Stimulated activated CD4-positive, alpha-beta T cell treated with anti-CD3 and anti-CD28 coated beads, Interleukin-1b, Interleukin-23, amount 100 ng/mL, for 1 hour (primary cell): ENCODE measurements around the gene IRF7.
"Not testable (repeated sequence)": the region's sequence is repeated elsewhere in the genome, so short reads cannot be mapped to it uniquely, and the experiment has no call there.

ENCODE experiments used
- DNase-seq, 2 donors: peaks; one replicate each; pipeline ENCODE4 v3.0.0-alpha.2; 2020; ENCODE audit warnings: low read depth in 2 of 2

IRF7 gene

GRCh38 chr11:581342-581741 lies 34.4 kb downstream of the IRF7 start:
- DNase-seq, result no peak

DNA sequence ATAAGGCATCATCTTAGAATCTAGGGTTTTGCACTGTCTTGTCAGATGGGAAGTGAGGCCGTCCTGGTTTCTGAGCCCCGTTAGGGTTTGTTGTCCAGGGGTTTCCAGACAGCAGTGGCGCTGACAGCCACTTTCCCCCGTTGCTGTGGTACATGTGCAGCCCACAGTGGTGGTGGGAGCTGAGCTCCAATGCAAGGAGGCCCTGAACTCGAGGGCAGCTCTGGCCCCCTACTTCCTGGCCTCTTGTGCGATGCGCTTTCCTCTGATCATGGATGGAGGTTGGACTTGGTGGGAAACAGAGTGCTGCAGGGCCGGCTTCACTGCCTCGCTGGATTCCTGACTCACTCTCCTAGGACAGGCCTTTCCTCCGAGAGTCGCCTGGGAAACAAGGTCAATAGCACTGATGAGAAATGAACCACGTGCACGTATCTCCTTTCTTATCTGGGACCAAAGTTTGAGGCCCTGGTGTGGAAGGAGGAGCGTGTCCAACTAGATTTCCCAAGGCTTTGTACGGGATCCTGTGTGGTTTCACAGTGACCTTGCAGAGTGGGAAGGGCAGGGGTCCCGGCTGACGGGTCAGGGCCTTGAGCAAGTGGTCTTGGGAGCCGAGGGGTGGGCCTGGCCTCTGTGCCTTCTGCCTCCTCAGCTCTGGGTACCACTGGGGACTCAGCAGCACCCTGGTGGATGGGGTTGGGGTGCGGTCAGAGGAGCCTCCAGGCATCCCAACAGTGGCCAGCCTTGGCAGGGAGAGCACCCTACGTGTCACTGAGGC lies 35.7 kb downstream of the IRF7 start:
- DNase-seq, result no peak

DNA sequence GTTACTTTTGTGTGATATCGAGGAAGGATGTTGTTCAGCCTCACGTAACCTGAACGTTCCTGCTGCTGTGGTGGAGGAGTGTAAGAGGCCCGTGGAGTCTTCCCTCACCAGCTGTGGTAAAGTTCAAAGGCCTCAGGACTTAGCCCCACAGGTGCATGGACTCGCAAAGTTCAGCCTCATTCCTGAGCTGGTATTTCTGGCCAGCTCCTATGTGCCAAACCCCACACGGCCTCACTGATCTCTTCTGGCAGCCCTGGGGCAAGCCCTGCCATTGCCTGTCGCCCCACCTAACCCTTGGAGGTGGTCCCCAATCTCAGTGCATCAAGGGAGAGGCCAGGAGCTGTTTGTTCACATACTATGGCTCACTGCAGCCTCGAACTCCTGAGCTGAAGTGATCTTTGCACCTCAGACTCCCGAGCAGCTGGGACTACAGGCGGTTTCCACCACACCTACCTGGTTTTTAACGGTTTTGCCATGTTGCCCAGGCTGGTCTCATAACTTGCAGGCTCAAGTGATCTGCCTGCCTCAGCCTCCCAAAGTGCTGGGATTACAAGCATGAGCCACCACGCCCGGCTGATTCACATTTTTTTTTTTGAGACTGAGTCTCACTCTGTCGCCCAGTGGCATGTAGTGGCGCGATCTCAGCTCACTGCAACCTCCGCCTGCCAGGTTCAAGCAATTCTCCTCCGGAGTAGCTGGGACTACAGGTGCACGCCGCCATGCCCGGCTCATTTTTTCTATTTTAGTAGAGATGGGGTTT lies 37.3 kb downstream of the IRF7 start:
- DNase-seq, result no peak

DNA sequence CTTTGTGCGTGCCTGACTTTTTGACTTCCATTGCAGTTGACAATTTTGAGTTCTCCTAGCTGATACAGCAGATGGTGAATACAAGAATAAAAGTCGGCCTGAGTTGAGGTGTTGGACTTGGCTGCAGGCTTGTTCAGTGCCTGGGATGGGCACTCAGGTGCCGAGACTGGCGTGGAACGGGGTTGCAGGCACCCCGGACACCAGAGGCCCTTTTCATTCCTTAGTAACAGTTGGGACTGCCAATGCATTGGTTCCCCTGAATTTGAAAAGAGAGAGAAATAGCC lies 38.2 kb downstream of the IRF7 start:
- no peak for DNase-seq

DNA sequence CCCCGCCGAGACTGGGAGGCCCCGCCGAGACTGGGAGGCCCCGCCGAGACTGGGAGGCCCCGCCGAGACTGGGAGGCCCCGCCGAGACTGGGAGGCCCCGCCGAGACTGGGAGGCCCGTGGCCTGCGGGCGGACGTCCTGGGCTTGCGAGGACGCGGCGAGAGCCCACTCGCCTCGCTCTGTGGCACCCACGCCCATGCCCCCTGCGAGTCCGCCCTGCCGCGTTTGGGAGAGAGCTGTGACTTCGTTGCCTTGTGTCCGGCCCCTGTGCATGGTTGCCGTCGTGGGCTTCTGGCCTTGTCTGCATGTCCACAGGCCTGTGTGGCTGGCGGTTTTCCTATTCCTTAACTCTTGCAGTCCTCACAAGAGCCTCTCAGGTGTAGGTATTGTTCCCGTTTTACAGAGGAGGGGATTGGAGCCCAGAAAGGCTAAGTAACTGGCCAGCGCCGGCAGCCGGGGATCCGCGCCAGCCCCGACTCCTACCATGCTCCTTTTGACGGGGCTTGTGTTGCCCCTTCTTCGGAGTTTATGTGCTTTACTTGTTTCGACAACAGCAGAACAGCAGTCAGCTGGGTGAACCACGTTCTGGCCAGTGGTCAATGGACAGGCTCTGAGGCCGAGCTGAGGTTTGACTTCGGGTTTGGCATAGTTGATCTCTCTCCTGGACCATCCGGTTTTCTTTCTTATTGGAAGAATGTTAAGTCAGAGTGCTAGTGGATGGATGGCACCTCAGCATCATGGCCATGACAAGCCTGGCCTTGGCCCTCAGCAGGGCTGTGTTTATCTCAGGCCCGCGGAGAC lies 38.7 kb downstream of the IRF7 start:
- DNase-seq, result no peak

DNA sequence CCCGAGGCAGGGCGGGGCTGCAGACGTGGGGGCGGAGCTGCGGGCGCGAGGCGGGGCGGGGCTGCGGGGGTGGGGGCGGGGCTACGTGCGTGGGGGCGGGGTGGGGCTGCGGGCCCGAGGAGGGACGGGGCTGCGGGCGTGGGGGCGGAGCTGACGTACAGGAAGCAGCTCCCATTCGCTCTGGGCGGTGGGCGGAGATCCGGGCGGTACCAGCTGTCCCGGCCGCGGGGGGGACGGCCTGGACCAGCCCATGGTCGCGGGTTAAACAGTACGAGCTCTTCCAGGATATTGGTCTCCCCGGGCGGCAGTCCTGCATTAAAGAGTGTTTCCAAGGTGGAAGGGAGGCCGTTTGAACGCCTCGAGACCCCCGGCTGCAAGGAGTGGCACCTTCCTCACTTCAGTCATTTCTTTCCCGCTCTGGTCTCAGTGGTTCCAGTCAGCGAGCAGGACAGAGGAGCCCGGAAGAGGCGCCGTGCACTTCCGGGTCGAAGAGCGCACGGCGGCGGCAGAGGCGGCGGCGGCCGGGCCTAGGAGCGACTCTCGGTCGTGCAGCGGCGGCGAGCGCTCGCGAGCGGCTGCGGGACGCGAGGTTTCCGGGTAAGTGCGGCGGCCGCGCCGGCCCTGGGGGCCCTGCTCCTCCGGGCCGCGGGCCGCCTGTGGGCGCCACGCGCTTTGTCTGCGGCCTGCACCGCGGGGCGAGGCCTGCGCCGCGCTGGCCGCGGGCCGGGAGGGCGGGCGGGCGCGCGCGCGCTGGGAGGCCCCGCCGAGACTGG lies 39.6 kb downstream of the IRF7 start, which contains the start of gene PHRF1:
PHRF1 (plus strand) TSS at position 475 of the 773 bp plus-strand sequence. CDS start 5,043 bp downstream, outside the sequence.
- DNase-seq, result peak; percentile 88 to 95

DNA sequence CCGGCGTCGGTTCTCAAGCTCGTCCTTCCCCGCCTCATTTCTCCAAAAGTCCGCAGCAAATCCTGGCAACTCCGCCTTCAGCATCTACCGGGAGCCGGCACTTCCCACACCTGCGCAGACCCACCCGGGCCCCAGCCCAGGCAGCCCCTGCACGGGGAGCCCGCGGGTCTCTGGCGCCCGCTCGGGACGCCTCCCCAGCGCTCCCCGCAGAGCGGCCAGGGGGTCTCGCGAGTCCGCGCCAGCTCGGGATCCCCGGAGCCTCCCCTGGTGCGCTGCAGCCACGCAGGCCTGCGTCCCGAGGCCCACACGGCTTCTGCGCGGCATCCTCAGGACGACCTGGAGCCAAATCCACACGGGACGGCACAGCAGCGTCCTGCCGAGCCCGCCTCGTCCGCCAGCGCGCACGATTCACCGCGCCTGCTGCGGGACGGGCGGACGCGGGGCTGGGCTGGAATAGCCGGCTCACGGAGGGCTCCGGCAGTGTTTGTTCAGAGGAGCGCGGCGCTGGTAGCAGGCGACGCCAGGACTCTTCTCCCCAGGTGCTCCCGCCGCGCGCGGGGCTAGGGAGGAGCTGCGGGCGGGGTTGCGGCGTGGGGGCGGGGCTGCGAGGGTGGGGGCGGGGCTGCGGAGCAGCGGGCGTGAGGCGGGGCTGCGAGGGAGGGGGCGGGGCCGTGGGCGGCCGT lies 40.3 kb downstream of the IRF7 start:
- DNase-seq, result no peak

- no peak for DNase-seq
These were observed 41.0 kb downstream of the IRF7 start for GRCh38 chr11:574632-575312.

DNA sequence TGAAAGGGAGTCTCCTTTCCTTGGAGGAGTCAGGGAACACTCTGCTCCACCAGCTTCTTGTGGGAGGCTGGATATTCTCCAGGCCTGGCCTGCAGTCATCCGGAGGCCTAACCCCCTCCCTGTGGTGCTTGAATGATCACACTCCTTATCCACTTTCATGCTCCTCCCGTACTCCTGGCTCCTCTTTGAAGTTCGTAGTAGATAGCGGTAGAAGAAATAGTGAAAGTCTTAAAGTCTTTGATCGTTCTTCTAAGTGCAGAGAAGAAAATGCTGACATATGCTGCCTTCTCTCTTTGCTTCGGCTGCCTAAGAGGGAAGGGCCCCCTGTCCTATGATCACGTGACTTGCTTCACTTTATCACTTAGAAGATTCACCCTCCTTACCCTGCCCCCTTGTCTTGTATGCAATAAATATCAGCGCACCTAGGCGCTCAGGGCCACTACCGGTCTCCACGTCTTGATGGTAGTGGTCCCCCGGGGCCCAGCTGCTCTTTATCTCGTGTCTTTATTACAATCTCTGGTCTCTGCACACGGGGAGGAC lies 41.6 kb downstream of the IRF7 start:
- DNase-seq, result not testable (repeated sequence)

DNA sequence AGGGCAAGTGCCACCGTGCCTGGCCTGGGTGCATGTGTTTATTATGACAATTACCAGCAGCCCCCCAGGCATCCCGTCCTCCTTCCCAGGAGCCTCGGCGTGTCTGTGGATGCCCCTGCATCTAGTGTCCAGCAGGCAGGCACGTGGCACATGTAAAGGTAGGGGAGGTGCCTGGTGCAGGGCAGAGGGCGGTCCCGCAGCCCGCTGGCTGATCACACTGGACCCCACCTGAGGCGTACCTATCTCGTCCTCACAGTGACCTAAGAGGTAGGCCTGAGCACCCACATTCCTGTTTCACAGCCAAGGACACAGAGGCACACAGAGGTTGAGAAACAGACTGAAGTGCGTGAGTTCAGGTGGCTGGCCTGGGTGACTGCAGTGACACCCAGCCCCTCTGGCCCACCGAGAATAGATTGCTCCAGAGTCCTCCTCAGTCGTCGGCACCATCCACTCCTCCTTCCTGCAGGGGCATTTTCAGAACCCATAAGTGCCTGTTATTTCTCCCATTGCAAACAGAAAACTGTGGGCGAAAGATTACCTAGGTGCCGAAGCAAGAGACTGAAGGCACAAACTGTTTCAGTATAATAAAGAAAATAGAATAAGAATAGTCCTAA lies 42.5 kb downstream of the IRF7 start:
- DNase-seq, result no peak

DNA sequence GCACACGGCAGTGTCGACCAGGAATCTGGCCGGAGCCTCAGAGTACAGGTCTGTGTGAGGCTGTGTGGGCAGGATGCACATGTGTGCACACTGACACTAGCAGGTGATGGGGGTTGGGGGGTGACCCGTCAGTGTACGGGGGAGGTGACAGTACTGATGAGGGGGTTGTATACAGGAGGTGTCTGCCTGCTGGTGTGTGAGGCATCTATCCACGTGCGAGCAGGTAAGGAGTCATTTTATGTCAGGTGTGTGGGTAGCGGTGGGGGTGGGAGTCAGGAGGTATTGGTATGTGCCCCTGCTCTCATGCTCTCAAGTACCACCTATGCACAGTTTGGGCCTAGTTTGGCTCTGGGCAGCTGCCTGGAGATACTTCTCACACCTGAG lies 44.0 kb downstream of the IRF7 start:
- DNase-seq, result no peak

DNA sequence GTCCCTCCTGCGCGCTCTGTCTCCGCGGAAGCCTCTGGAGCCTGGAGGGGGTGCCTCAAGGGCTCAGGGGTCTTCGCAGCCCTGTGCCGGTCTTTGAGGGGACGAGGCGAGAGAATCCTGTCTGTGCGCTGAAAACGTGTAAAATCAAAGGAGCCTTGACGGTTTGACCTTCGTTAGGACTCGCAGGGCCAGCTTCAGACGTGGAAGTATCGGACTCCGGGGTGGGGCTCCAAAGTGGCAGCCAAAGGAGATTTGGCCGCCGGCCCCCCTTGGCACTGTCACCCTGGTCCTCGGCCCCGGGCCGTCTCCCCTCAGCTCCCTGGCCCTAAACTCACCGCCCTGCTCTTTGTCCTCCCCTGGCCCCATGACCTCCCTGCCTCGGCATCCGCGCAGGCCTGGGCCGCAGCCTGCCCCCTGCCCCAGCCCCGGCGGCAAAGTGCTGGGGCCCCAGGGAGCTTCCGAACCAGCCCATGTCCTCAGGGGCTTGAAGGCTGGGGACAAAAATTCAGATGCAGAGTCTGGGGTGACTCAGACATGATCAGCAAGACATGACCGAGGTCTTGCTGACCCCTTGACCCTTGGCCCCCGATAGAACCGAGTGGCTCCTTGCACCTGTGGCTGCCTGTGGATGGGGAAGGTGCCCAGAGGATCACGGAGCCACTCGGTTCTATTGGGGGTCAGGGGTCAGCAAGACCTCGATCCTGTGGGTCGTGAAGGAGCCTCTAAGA lies 46.4 kb downstream of the IRF7 start:
- no peak for DNase-seq

DNA sequence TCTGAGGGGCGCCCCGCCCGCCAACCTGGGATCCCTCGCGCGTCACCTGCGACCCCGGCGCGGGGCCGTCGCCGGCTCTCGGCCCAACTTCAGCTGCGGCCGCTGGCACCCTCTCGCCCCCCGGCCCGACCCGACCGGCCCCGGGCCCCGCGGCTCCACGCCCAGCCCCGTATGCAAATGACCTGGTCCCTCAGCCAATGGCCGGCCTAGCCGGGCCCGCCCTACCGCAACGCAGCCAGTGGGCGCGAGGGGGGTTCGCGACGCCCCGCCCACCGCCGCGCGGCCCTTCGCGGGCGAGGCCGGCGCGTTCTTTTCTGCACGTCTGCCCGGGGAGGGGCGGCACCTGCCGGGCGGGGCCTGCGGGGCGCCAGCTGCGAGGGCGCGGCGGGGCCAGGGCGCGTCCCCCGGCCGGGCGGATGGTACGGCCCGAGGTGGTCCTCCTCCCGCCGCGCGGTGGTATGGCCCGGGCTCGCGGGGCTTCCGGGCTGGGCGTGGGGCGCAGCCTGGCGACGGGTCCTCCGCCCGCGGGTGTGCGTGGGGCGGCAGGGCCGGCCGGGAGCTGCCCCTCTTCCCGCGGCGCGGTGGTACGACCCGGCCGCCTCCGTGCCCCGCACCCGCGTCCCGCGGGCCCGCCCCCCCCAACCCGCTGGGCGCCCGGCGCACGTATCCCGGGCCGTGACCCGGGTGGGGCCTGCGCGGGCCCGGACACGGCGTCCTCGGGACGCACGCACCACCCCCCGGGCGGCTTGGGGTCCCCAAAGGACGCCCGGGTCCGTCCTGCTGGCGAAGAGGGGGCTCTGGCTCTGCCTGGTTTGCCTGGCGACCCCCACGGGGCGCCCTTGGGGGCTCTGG lies 47.2 kb downstream of the IRF7 start:
- DNase-seq, result peak; percentile 74 to 83

GRCh38 chr11:567629-568292 lies 48.0 kb downstream of the IRF7 start:
- DNase-seq, result no peak

DNA sequence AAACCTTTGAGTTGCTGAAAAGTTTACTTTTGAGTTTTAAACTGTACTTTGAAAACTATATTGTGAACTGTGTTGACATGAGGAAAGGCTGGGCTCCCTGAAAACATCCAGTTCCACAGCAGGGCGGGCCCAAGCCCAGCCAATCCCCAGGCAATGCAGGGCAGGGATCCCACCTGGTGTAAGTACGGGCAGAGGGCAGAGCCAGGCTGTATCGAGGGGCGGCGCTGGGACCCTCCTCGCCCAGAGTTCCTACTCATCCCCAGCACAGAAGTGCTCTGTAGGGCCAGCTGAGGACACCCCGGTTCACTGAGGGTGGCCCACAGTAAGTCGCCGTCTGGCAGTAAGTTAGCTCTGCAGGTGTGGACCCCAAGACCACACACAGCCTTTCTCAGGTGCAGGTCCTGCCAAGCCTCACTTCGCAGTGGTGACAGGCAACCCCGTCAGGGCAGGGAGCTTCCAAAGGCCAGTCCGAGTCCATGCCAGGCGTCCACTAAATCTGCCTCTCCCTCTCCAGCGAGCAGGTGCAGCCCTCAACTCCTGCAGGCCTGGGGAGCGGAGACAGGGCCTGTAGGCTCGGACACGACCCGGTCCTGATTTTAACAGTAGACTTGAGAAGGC lies 48.6 kb downstream of the IRF7 start:
- DNase-seq, result no peak

GRCh38 chr11:565921-566509 lies 49.7 kb downstream of the IRF7 start:
- no peak for DNase-seq
